LNCaP clone FGC (cell line): ENCODE data around the gene NAXE.

Source experiments
- DNase-seq: peaks from one replicate; pipeline ENCODE4 v3.0.0-alpha.2; 2011; ENCODE audit warnings: low read depth
- H3K4me3 ChIP-seq: 2 replicates; pipeline ENCODE4 v1.5.1; 2011; ENCODE audit warnings: mild to moderate bottlenecking, low read depth, low read length, control low read depth
- TF ChIP-seq, protein P1 (sequence below): IDR thresholded peaks from 2 replicates; pipeline ENCODE4 v1.5.1; 2012; ENCODE audit warnings: mild to moderate bottlenecking; ENCODE audit not compliant: control insufficient read depth, insufficient read depth; ENCODE audit errors: extremely low read depth

Gene NAXE

DNA sequence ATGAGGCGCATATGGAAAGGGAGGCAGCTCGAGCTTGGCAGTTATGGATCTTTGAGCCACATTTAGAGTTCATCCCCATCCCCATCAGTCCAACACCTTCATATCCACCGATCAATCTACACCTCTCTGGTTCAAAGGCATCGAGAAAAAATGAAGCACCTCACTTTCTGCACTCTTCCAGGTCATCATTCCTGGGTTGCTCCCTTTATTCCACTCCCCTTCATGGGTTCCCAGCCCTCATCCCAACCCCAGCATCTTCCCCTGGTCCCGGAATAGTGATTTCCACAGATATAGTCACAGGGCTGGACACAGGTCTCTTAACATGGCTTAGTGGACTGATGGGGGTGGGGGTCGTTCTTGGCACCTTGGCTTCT lies 28.0 kb downstream of the NAXE start:
- H3K4me3 ChIP-seq = no peak overlapping the region
- TF ChIP-seq, protein P1, sequence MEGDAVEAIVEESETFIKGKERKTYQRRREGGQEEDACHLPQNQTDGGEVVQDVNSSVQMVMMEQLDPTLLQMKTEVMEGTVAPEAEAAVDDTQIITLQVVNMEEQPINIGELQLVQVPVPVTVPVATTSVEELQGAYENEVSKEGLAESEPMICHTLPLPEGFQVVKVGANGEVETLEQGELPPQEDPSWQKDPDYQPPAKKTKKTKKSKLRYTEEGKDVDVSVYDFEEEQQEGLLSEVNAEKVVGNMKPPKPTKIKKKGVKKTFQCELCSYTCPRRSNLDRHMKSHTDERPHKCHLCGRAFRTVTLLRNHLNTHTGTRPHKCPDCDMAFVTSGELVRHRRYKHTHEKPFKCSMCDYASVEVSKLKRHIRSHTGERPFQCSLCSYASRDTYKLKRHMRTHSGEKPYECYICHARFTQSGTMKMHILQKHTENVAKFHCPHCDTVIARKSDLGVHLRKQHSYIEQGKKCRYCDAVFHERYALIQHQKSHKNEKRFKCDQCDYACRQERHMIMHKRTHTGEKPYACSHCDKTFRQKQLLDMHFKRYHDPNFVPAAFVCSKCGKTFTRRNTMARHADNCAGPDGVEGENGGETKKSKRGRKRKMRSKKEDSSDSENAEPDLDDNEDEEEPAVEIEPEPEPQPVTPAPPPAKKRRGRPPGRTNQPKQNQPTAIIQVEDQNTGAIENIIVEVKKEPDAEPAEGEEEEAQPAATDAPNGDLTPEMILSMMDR = no peak
- DNase-seq = no peak

DNA sequence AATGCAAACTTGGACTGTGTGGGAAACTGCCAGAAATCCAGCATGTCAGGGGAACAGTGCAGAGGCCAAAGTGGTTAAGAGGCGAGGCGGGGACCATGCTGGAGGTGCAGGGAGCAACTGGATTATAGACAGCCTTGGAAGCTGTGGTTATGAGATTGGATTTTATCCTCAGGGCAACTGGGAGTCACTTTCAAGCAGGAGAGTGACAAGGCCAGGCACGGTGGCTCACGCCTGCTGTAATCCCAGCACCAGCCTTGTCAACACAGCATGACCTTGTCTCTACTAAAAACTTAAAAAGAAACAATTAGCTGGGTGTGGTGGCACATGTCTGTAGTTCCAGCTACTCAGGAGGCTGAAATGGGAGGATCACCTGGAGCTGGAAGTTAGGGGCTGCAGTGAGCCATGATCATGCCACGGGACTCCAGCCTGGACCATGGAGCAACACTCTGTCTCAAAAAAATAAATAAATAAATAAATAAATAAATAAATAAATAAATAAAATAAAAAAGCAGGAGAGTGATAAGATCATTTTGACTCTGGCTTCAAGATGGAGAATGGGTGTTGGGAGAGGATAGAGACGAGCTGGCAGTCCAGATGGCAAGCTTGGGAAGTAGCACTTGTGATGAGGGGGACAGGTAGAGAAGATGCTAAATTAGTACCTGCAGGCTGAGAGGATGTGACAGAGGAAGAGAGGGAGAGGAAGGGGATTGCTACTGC lies 31.2 kb downstream of the NAXE start:
- no peak for DNase-seq
- H3K4me3 ChIP-seq = no peak overlapping the region
- TF ChIP-seq, protein P1 = no peak

DNA sequence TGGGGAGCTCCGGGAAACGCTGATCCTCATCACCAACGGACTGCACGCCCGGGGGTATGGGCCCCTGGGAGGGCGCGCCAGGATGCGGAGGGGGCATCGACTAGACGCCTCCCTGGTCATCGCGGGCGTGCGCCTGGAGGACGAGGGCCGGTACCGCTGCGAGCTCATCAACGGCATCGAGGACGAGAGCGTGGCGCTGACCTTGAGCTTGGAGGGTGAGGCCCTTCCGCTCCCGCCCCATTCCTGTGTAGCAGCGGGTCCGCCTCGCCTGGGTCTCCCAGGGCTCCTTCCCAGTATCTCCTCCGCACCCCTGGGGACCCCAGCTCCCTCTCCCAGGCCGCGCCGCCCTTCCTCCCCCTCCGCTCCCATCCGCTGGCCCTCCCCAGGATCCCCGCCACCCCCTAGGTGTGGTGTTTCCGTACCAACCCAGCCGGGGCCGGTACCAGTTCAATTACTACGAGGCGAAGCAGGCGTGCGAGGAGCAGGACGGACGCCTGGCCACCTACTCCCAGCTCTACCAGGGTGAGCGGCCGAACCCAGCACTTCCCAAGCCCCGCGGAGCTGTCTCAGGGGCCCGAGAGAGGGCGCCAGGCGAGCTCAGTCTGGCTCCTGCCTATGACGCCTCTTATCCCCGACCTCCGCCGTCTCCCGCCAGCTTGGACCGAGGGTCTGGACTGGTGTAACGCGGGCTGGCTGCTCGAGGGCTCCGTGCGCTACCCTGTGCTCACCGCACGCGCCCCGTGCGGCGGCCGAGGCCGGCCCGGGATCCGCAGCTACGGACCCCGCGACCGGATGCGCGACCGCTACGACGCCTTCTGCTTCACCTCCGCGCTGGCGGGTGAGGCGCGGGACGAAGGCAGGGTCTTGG lies 32.6 kb downstream of the NAXE start:
- TF ChIP-seq, protein P1 = peak; percentile 36
- no peak for DNase-seq
- peak overlapping the region; percentile 26; the same call in 1 of the 2 replicates for H3K4me3 ChIP-seq

DNA sequence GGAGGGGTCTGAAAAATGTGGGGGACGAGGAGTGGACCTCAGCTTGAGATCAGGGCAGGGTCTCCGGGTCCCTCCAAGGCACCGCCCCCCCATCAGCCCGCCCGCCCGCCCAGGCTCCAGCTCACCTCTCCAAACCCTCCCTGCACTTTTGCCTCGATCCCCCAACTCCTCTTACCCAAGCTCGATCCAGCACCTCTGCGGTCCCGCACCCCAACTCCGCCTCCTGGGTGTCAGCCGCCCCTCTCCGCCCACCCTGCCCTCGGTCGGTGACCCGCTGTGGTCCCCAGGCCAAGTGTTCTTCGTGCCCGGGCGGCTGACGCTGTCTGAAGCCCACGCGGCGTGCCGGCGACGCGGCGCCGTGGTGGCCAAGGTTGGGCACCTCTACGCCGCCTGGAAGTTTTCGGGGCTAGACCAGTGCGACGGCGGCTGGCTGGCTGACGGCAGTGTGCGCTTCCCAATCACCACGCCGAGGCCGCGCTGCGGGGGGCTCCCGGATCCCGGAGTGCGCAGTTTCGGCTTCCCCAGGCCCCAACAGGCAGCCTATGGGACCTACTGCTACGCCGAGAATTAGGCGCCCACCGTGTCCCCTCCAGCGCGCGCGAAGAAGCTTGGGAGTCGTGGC lies 33.3 kb downstream of the NAXE start:
- no peak for DNase-seq
- TF ChIP-seq, protein P1 = no peak
- no peak overlapping the region for H3K4me3 ChIP-seq

DNA sequence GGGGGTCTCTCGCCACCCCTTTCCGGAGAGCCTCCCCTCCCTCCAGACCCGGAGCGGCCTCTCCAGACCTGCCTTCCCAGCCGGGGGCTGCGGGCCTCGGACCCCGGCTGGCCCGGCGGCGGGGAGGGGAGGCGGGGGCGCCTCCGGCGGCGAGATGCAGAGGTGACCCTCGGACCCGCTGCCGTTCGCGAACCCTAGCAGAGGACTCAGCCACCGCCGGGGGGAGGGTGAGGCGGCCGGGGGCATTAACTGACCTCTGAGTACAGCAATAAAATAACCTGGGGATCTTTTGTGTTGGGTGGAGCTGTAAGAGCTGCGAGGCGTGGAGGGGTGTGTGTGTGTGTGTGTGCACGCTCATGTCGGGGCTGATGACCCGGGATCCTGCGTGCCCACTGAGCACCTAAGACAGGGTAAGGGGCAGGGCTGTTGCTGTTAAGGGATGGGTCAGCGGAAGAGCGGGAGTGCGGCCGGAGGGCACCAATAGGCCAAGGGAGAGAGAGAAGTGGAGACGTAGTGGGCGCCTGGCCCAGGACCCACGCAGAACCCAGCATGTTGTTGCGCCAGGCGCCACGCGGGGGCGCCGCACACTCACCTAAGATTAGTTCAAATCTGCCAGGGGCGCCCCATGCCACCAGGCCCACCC lies 34.0 kb downstream of the NAXE start:
- no peak overlapping the region for H3K4me3 ChIP-seq
- TF ChIP-seq, protein P1 = peak; percentile 74
- no peak for DNase-seq

DNA sequence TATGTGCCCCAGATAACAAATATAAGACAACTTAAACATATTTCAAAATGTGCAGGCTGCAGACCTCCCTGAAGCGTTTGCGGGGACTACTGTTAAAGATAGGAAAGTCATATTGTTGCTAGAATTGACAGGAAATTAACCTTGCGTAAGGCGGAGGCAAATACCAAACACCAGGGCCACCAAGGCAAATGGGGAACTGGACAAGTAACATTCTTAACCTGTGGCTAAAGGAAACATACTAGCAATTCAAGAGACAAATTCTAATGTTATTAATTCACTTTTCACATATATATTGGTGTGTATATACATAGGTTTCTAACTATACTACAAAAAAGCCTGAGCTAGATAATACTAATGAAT lies 34.5 kb downstream of the NAXE start:
- H3K4me3 ChIP-seq = no peak overlapping the region
- TF ChIP-seq, protein P1 = no peak
- DNase-seq = no peak
